IPS DF 6.9 (cell line): ENCODE data around the gene TMEM87B.

Experiments used
- DNase-seq: peaks from one replicate; pipeline ENCODE4 v3.0.0-alpha.2; 2013; ENCODE audit warnings: low read depth, low spot score
- H3K27ac ChIP-seq: one replicate; pipeline ENCODE4 v1.5.1; 2013; ENCODE audit warnings: low read length, control low read depth
- H3K27me3 ChIP-seq: 2 replicates; pipeline ENCODE4 v1.6.1; 2013; ENCODE audit warnings: mild to moderate bottlenecking, low read length; ENCODE audit not compliant: control insufficient read depth, insufficient read depth
- H3K36me3 ChIP-seq: 2 replicates; pipeline ENCODE4 v1.6.1; 2013; ENCODE audit warnings: low read length; ENCODE audit not compliant: control insufficient read depth, insufficient read depth
- H3K4me1 ChIP-seq: 2 replicates; pipeline ENCODE4 v1.6.1; 2013; ENCODE audit warnings: low read length; ENCODE audit not compliant: control insufficient read depth, insufficient read depth
- H3K4me3 ChIP-seq: 2 replicates; pipeline ENCODE4 v1.5.1; 2013; ENCODE audit warnings: mild to moderate bottlenecking, low read length
- H3K9me3 ChIP-seq: 2 replicates; pipeline ENCODE4 v1.6.1; 2013; ENCODE audit warnings: low read length, inconsistent platforms; ENCODE audit not compliant: control insufficient read depth, insufficient read depth
- WGBS: extraction: QIAGEN DNeasy Blood & Tissue Kit; methylation state at CpG from one replicate; pipeline ENCODE4 v1.1.7; 2013; ENCODE audit warnings: mixed read lengths, missing lambda C conversion rate; ENCODE audit not compliant: insufficient read length, insufficient coverage; 5-methylcytosine and 5-hydroxymethylcytosine counted together

The TMEM87B gene

GRCh38 chr2:112021290-112021689, 33.8 kb upstream of the TMEM87B start:
- H3K27me3 ChIP-seq: no peaks in the 10 kb centered on the region
- H3K9me3 ChIP-seq: no peaks in the 10 kb centered on the region
- WGBS: no CpG with 5 or more reads among the region's 10 CpGs
- H3K36me3 ChIP-seq: no peaks in the 10 kb centered on the region
- H3K4me1 ChIP-seq: peaks cover 2% of the 10 kb centered on the region; the same call in 1 of the 2 replicates
- no peak overlapping the region for H3K4me3 ChIP-seq
- H3K27ac ChIP-seq: no peak overlapping the region
- no peak for DNase-seq

DNA sequence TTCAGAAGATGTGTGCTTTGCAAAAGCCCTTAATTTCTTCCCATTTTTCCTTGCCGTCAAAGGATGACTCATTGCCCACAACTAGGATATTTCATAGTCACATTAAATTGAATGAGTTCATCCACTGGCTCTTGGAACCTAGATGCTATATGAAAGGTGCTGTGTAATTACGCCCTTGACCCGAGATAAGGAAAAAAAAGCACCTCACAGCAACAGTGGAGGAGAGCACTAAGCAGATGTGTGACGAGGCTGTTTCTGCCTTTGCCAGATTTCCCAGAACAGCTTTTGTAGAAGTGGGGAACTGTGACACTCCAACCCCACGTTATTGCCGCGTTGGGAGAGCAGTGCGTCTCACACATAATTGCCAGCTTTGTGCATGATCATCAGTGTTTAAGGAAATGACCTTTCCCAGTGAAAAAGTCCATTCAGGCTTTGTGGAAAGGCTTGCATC, 33.3 kb upstream of the TMEM87B start:
- no peaks in the 10 kb centered on the region for H3K9me3 ChIP-seq
- DNase-seq: no peak
- H3K4me1 ChIP-seq: peaks cover 2% of the 10 kb centered on the region; the same call in 1 of the 2 replicates
- no peak overlapping the region for H3K27ac ChIP-seq
- no peaks in the 10 kb centered on the region for H3K27me3 ChIP-seq
- no CpG with 5 or more reads among the region's 8 CpGs for WGBS
- no peaks in the 10 kb centered on the region for H3K36me3 ChIP-seq
- no peak overlapping the region for H3K4me3 ChIP-seq

GRCh38 chr2:112023707-112024106, 31.4 kb upstream of the TMEM87B start:
- no peak for DNase-seq
- Histone ChIP-seq H3K9me3 (no peaks in the 10 kb centered on the region), H3K27ac (no peak overlapping the region), H3K4me1 (peaks cover 2% of the 10 kb centered on the region; the same call in 1 of the 2 replicates), H3K4me3 (no peak overlapping the region), H3K27me3 (no peaks in the 10 kb centered on the region), H3K36me3 (no peaks in the 10 kb centered on the region)
- WGBS: no CpG with 5 or more reads among the region's 5 CpGs

DNA sequence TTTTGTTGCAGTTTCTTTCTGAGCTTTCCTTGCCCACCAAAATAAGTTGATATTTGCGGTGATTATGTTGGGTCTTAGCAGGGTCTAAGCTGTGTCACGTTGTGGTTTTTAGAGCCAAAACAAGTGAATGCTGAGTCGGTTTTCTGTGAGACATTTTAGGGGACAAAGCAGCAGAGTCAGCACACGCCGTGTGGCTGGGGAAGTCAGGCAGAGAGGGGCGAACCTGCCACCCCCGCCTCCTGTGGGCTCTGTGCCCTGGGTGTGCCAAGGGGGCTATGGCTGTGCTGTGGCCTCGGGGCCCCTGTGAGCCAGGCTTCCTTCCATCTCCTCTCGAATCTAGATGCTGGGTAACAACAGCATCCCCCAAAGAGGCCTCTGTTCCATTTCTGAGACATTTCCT, 30.8 kb upstream of the TMEM87B start:
- H3K27ac ChIP-seq: no peak overlapping the region
- no CpG with 5 or more reads among the region's 9 CpGs for WGBS
- H3K27me3 ChIP-seq: no peaks in the 10 kb centered on the region

GRCh38 chr2:112024896-112025491, 30.1 kb upstream of the TMEM87B start:
- Histone ChIP-seq H3K9me3 (no peaks in the 10 kb centered on the region), H3K4me1 (no peaks in the 10 kb centered on the region), H3K27me3 (no peaks in the 10 kb centered on the region), H3K4me3 (no peak overlapping the region), H3K27ac (no peak overlapping the region), H3K36me3 (no peaks in the 10 kb centered on the region)
- WGBS: no CpG with 5 or more reads among the region's 12 CpGs
- no peak for DNase-seq

More for the DNA sequence above, 30.8 kb upstream of the TMEM87B start:
- DNase-seq: no peak
- Histone ChIP-seq H3K36me3 (no peaks in the 10 kb centered on the region), H3K4me3 (no peak overlapping the region), H3K4me1 (peaks cover 2% of the 10 kb centered on the region; the same call in 1 of the 2 replicates), H3K9me3 (no peaks in the 10 kb centered on the region)

GRCh38 chr2:112026509-112026908, 28.6 kb upstream of the TMEM87B start:
- no CpG with 5 or more reads among the region's 8 CpGs for WGBS
- Histone ChIP-seq H3K4me1 (no peaks in the 10 kb centered on the region), H3K9me3 (no peaks in the 10 kb centered on the region), H3K27me3 (no peaks in the 10 kb centered on the region), H3K4me3 (no peak overlapping the region), H3K36me3 (no peaks in the 10 kb centered on the region), H3K27ac (no peak overlapping the region)
- DNase-seq: no peak

- Histone ChIP-seq H3K36me3 (no peaks in the 10 kb centered on the region), H3K9me3 (no peaks in the 10 kb centered on the region), H3K27me3 (no peaks in the 10 kb centered on the region), H3K27ac (no peak overlapping the region), H3K4me1 (no peaks in the 10 kb centered on the region), H3K4me3 (no peak overlapping the region)
- WGBS: no CpG with 5 or more reads among the region's 3 CpGs
- no peak for DNase-seq
Measured at GRCh38 chr2:112027767-112028166, 27.3 kb upstream of the TMEM87B start.

DNA sequence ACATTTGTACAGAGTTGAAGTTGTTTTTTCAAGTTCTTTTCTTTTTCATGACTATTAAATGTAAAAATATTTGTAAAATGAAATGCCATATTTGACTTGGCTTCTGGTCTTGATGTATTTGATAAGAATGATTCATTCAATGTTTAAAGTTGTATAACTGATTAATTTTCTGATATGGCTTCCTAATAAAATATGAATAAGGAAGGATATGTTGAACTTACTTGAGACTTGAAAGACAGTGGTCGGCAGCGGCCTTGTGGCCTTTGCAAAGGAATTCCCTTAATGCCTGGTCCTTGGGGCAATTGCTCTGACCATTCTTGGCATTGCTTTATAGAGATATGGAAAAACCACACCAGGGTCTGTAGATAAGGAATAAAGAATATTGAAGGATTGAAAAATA, 25.9 kb upstream of the TMEM87B start:
- Histone ChIP-seq H3K9me3 (no peaks in the 10 kb centered on the region), H3K27ac (no peak overlapping the region), H3K36me3 (no peaks in the 10 kb centered on the region), H3K4me3 (no peak overlapping the region), H3K4me1 (no peaks in the 10 kb centered on the region), H3K27me3 (no peaks in the 10 kb centered on the region)
- no peak for DNase-seq
- WGBS: no CpG with 5 or more reads among the region's 2 CpGs

DNA sequence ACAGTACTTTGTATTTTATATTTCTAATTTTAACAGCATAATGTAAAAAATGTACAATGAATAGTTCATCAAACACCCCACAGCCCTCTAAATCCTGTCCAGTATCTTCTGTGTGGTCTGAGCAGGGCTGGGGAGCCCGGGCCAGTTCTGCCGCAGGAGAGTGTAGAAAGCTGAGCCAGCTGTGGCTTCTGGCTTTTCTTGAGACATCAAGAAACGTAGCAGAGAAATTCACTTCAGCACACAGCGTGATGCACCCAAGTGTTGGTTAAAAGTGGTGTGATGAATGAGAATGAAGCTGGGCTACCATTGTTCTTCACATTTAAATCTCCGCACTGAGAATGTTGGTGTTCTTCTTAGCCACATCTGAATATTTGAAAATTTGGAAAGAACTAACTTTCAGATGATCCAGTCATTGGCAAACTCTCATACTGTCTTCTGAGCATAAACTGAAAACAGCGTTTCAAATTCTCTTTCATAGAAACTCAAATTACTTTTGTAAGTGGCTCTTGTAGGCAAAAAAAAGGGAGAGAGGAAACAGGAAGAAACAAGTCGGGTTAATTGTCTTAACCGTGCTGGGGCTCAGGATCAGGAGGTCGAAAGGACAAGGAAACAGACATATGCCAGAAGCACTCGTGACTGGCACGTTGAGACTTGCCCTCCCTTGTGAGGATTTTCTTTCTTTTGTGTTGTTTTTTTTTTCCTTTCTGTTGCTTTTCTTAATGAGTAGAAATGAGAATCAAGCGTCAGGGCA, 23.4 kb upstream of the TMEM87B start:
- WGBS: no CpG with 5 or more reads among the region's 12 CpGs

DNA sequence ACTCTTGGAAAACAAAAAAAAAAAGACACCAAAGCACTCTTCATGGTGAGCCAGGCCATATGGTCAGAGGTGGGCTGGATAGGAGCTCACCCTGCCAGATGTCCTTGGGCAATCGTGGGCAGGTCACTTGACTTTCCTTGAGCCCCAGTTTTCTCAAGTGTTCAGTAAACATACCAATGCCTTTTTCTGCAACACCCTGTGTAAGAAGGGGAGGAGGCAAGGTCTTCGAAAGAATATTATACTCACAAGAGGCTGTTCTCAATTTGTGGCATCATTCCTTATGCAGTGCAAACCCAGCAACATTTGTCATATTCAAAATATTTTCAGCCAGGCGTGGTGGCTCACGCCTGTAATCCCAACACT, 22.9 kb upstream of the TMEM87B start:
- no peaks in the 10 kb centered on the region for H3K9me3 ChIP-seq
- H3K27me3 ChIP-seq: no peaks in the 10 kb centered on the region
- no peaks in the 10 kb centered on the region for H3K4me1 ChIP-seq
- H3K36me3 ChIP-seq: no peaks in the 10 kb centered on the region
- no peak overlapping the region for H3K4me3 ChIP-seq
- DNase-seq: no peak
- H3K27ac ChIP-seq: no peak overlapping the region
- WGBS: no CpG with 5 or more reads among the region's 4 CpGs

More for the DNA sequence above, 23.4 kb upstream of the TMEM87B start:
- H3K4me1 ChIP-seq: no peaks in the 10 kb centered on the region
- no peaks in the 10 kb centered on the region for H3K27me3 ChIP-seq
- no peaks in the 10 kb centered on the region for H3K9me3 ChIP-seq
- no peak overlapping the region for H3K27ac ChIP-seq
- no peak for DNase-seq
- H3K4me3 ChIP-seq: no peak overlapping the region
- no peaks in the 10 kb centered on the region for H3K36me3 ChIP-seq
